Keratinocyte (primary cell): Measurements from ENCODE around the gene ETFB. TPM values are rescaled to one million over a fixed set of nuclear protein-coding genes. Genes with fewer than 3 reads are reported as not detected.

Source experiments
- DNase-seq: peaks from one replicate; pipeline ENCODE4 v3.0.0-alpha.2; 2011; ENCODE audit warnings: low read depth, missing footprints, low spot score
- FAIRE-seq: peaks from 2 replicates; lab custom pipeline; 2011; peaks lifted over from hg19 to GRCh38; lab: Jason Lieb, UNC
- H2AFZ ChIP-seq: 2 replicates; pipeline ENCODE4 v1.6.0; 2012; ENCODE audit warnings: low read length, control low read depth, inconsistent platforms; ENCODE audit not compliant: control insufficient read depth
- H3K27ac ChIP-seq: 2 replicates; pipeline ENCODE4 v1.5.1; 2011; ENCODE audit warnings: low read length; ENCODE audit not compliant: control insufficient read depth, insufficient read depth
- H3K27me3 ChIP-seq: 3 replicates; pipeline ENCODE4 v1.6.0; 2011; ENCODE audit warnings: low read length; ENCODE audit not compliant: control insufficient read depth, insufficient read depth; ENCODE audit errors: extremely low read depth
- H3K36me3 ChIP-seq, 2 experiments: 2 replicates in 1 of 2; 3 replicates in 1 of 2; pipeline ENCODE4 v1.5.1; 2011; ENCODE audit warnings: low read length in 2 of 2, mild to moderate bottlenecking in 1 of 2; ENCODE audit not compliant: control insufficient read depth in 2 of 2, insufficient read depth in 2 of 2; ENCODE audit errors: extremely low read depth in 1 of 2
- H3K4me1 ChIP-seq: 3 replicates; pipeline ENCODE4 v1.5.1; 2011; ENCODE audit warnings: low read length; ENCODE audit not compliant: control insufficient read depth, insufficient read depth; ENCODE audit errors: extremely low read depth
- H3K4me2 ChIP-seq: 3 replicates; pipeline ENCODE4 v1.6.0; 2011; ENCODE audit warnings: low read depth, low read length; ENCODE audit not compliant: control insufficient read depth, insufficient read depth; ENCODE audit errors: extremely low read depth
- H3K4me3 ChIP-seq, 3 experiments: fragments of 200-600 bp in 1 of 3; sonication (generic) in 1 of 3; 2 replicates in 2 of 3; 3 replicates in 1 of 3; pipeline ENCODE4 v1.5.1; 2011 to 2016; ENCODE audit warnings: low read length in 3 of 3, mild to moderate bottlenecking in 3 of 3, control low read depth in 2 of 3, inconsistent platforms in 1 of 3, low read depth in 1 of 3, mixed read lengths in 1 of 3, mixed run types in 1 of 3, moderate library complexity in 1 of 3; ENCODE audit not compliant: control insufficient read depth in 2 of 3, insufficient read depth in 2 of 3; ENCODE audit errors: extremely low read depth in 1 of 3
- H3K79me2 ChIP-seq: 2 replicates; pipeline ENCODE4 v1.6.0; 2012; ENCODE audit warnings: low read length; ENCODE audit not compliant: control insufficient read depth, insufficient read depth
- H3K9ac ChIP-seq: 3 replicates; pipeline ENCODE4 v1.6.0; 2011; ENCODE audit warnings: low read length; ENCODE audit not compliant: control insufficient read depth, insufficient read depth; ENCODE audit errors: extremely low read depth
- H3K9me1 ChIP-seq: 3 replicates; pipeline ENCODE4 v1.6.0; 2011; ENCODE audit warnings: low read length; ENCODE audit not compliant: control insufficient read depth, insufficient read depth; ENCODE audit errors: extremely low read depth
- H3K9me3 ChIP-seq: 2 replicates; pipeline ENCODE4 v1.5.1; 2012; ENCODE audit warnings: low read depth, low read length; ENCODE audit not compliant: control insufficient read depth
- H4K20me1 ChIP-seq: 3 replicates; pipeline ENCODE4 v1.6.0; 2011; ENCODE audit warnings: low read length; ENCODE audit not compliant: control insufficient read depth, insufficient read depth; ENCODE audit errors: extremely low read depth
- EZH2 ChIP-seq: IDR thresholded peaks from one replicate; pipeline ENCODE4 v1.6.1; 2012; ENCODE audit warnings: inconsistent platforms, mild to moderate bottlenecking, low read length, moderate library complexity
- dilution Hi-C: fragments of 300-500 bp; cut with MboI; formaldehyde crosslinking; loops from one replicate; pipeline ENCODE4 v1.7.0; 2020; ENCODE audit warnings: low sequenced_read_pairs; ENCODE audit not compliant: extremely low pct_ligation_motif_present
- polyA plus RNA-seq, 5 experiments: library from polyadenylated mRNA; depleted of rRNA in 3 of 5; stranded (reverse) in 3 of 5; stranded (forward) in 1 of 5; unstranded in 1 of 5; fragments of >200 nt; gene quantifications; 1 replicate in 1 of 5; 2 replicates in 3 of 5; 3 replicates in 1 of 5; pipeline versions ENCODE4 v1.2.1 to v1.2.3, GENCODE V29; 2011 to 2012; ENCODE audit warnings: missing spikeins in 2 of 5, low read depth in 1 of 5, low replicate concordance in 1 of 5
- TF ChIP-seq, protein P1 (sequence below), 3 experiments: IDR thresholded peaks in 1 of 3; conservative IDR thresholded peaks in 1 of 3; optimal IDR thresholded peaks in 1 of 3; 2 replicates in 2 of 3; 3 replicates in 1 of 3; pipeline versions ENCODE3 to v1.5.1; 2011; ENCODE audit warnings: low read length in 3 of 3, mild to moderate bottlenecking in 3 of 3, moderate library complexity in 2 of 3, control low read depth in 1 of 3, inconsistent platforms in 1 of 3; ENCODE audit not compliant: insufficient read depth in 2 of 3; ENCODE audit errors: extremely low read depth in 1 of 3

The ETFB gene
- polyA plus RNA-seq, 1 donor (not counting 4 experiments of a cell fraction or from before 2014, with no cell fraction given), result 95.2 TPM

DNA sequence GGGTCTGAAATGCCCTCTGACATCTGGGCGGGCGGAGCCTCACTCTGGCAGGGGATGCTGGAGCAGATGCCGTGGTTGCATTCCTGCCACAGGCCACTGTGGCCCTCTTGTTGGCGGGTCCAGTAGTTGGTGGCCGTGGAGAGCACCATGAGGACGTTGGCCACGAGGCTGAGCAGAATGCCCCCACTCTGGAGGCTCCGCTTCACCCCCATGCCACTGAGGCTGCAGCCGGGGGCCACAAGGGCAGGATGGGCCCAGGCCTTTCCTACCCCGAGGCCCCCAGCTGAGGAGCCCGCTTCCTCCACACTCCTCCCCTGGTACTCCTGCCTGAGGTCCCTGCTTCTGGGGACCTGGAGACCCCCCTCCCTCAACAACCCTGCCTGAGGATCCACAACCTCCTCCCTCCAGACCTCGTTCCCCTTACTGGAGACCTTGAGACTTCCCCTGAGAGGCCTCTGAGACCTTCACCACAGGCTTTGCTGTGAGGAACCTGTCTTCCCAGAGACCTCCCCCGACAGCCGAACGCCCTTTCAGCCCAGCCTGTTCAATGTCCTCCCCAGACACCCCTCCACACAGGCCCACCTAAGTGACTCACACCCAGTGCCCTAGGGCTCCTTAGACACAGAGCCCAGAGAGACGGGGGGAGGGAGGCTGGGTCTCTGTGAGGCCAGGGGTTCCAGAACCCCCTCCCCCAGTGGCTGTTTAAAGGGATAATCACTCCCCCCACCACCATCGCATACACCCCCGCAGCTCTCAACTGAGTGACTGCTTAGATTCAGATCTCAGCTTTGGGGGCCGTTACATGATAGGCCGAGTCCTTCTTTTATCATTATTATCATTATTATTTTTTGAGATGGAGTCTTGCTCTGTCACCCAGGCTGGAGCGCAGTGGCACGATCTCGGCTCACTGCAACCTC, 2.4 kb upstream of the ETFB start, which contains the start of gene CLDND2:
TSS of gene CLDND2 (minus strand) at position 638 of the 917 bp plus-strand sequence. CDS start at position 212, 426 bp downstream.
- FAIRE-seq (no peak), DNase-seq (no peak)
- Histone ChIP-seq H3K9me1 (no peaks in the 10 kb centered on the region), H3K27ac (peak within 1 kb of the TSS; percentile 31), H4K20me1 (peaks cover 3% of the 10 kb centered on the region), H3K79me2 (peaks cover 11% of the 10 kb centered on the region), H3K27me3 (no peaks in the 10 kb centered on the region), H3K9ac (peak within 1 kb of the TSS; percentile 65), H3K9me3 (no peaks in the 10 kb centered on the region), H2AFZ (peak within 1 kb of the TSS; percentile 94), H3K36me3 (no peaks in the 10 kb centered on the region), H3K4me2 (peak within 1 kb of the TSS; percentile 98), H3K4me1 (peaks cover 17% of the 10 kb centered on the region), H3K4me3 (peak within 1 kb of the TSS; percentile 54 to 90 (median 88))
- dilution Hi-C loops, result no loop called here
- no peak for TF ChIP-seq EZH2
- TF ChIP-seq, protein P1, sequence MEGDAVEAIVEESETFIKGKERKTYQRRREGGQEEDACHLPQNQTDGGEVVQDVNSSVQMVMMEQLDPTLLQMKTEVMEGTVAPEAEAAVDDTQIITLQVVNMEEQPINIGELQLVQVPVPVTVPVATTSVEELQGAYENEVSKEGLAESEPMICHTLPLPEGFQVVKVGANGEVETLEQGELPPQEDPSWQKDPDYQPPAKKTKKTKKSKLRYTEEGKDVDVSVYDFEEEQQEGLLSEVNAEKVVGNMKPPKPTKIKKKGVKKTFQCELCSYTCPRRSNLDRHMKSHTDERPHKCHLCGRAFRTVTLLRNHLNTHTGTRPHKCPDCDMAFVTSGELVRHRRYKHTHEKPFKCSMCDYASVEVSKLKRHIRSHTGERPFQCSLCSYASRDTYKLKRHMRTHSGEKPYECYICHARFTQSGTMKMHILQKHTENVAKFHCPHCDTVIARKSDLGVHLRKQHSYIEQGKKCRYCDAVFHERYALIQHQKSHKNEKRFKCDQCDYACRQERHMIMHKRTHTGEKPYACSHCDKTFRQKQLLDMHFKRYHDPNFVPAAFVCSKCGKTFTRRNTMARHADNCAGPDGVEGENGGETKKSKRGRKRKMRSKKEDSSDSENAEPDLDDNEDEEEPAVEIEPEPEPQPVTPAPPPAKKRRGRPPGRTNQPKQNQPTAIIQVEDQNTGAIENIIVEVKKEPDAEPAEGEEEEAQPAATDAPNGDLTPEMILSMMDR (optimal IDR thresholded peaks at IDR 0.05 in 1 of 3, IDR thresholded peaks at IDR 0.05 in 1 of 3, conservative IDR thresholded peaks at IDR 0.05 in 1 of 3; ENCODE audit: extremely low read depth in 1 of 3, insufficient read depth in 2 of 3, low read length in 3 of 3), result no peak

DNA sequence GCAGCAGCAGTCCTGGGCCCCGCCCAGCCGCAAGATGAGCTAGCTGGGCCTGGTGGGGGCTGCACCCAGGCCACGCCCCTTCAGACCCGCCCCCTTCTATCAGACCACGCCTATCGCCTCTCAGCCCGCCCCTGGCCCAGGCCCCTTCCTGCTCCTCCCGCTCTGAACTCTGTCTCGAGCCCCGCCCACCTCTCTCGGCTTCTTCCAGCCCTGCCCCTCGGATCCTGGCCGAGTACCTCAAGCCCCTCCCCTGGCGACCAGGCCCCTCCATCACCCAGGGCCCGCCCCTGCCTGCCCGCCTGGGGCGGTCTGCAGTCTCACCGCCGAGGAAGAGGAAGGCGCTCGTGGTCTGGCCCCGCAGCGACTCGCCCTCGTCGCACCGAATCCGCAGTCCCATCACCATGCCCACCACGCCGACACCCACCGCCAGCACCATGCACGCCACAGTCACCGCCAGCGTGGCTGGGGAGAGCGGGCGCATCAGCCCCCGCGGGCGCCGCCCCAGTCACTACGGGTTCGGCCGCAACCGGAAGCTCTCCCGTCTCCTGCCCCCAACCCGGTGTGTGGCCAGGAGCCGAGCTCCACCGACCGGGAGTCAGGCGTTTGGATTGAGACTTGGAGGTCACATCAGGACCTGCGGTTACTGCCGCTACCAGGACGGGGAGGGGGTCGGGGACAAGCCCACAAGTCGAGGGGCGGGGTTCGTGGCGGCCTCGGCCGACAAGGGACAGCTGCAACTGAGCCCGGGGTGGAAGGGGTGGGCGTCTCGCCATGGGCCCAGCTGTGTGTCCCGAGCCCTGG, 1.6 kb upstream of the ETFB start:
- FAIRE-seq, result peak; percentile 60
- dilution Hi-C loops, result no loop called here

More for the DNA sequence above, 1.6 kb upstream of the ETFB start:
- peaks cover 14% of the 10 kb centered on the region for H3K79me2 ChIP-seq
- H3K4me2 ChIP-seq, result peak overlapping the region; percentile 98
- H2AFZ ChIP-seq, result peak overlapping the region; percentile 94
- no peaks in the 10 kb centered on the region for H3K27me3 ChIP-seq
- H3K4me3 ChIP-seq, result peak overlapping the region; percentile 54 to 90 (median 88)
- peak overlapping the region; percentile 89 for H3K27ac ChIP-seq
- DNase-seq, result peak; percentile 93
- H3K9me3 ChIP-seq, result no peaks in the 10 kb centered on the region
- peaks cover 20% of the 10 kb centered on the region for H3K4me1 ChIP-seq
- H3K36me3 ChIP-seq, result no peaks in the 10 kb centered on the region
- peaks cover 4% of the 10 kb centered on the region for H4K20me1 ChIP-seq
- no peak for TF ChIP-seq EZH2
- TF ChIP-seq, protein P1 (optimal IDR thresholded peaks at IDR 0.05 in 1 of 3, IDR thresholded peaks at IDR 0.05 in 1 of 3, conservative IDR thresholded peaks at IDR 0.05 in 1 of 3; ENCODE audit: extremely low read depth in 1 of 3, insufficient read depth in 2 of 3, low read length in 3 of 3), result no peak
- H3K9ac ChIP-seq, result peak overlapping the region; percentile 85
- H3K9me1 ChIP-seq, result no peaks in the 10 kb centered on the region
